H1 (cell line): ENCODE data around the gene IDUA. TPM values are rescaled to one million over a fixed set of nuclear protein-coding genes. Genes with fewer than 3 reads are reported as not detected.

ENCODE experiments used
- CTCF ChIA-PET: fragments of 300-600 bp; sonication (Branson Sonifier 250); formaldehyde crosslinking; loops from one replicate; lab custom pipeline; 2021; ENCODE audit not compliant: partially characterized antibody; lab: Charles Lee
- POLR2A ChIA-PET: fragments of 300-600 bp; sonication (Branson Sonifier 250); formaldehyde crosslinking; loops from one replicate; lab custom pipeline; 2021; ENCODE audit warnings: inconsistent platforms; ENCODE audit not compliant: partially characterized antibody; lab: Charles Lee
- DNase-seq, 2 experiments: peaks; one replicate each; pipeline versions ENCODE4 v3.0.0 to v3.0.0-alpha.2; 2010 to 2022; ENCODE audit warnings: low spot score in 2 of 2, low read depth in 1 of 2, mixed read lengths in 1 of 2
- FAIRE-seq: peaks from 2 replicates; lab custom pipeline; 2011; peaks lifted over from hg19 to GRCh38; lab: Jason Lieb, UNC
- H2AFZ ChIP-seq: 2 replicates; pipeline ENCODE4 v1.8.1; 2012; ENCODE audit warnings: low read length, inconsistent platforms
- H2AK5ac ChIP-seq: 2 replicates; pipeline ENCODE4 v1.6.1; 2013; ENCODE audit warnings: low read depth, low read length
- H2BK120ac ChIP-seq: replicated peaks from 2 replicates; pipeline ENCODE3; 2013; ENCODE audit warnings: low read depth, low read length, inconsistent platforms
- H2BK12ac ChIP-seq: 2 replicates; pipeline ENCODE4 v1.6.1; 2013; ENCODE audit warnings: low read depth, low read length
- H2BK15ac ChIP-seq: 2 replicates; pipeline ENCODE4 v1.6.1; 2013; ENCODE audit warnings: low read length
- H2BK20ac ChIP-seq: 2 replicates; pipeline ENCODE4 v1.6.1; 2013; ENCODE audit warnings: low read length
- H2BK5ac ChIP-seq: 2 replicates; pipeline ENCODE4 v1.6.1; 2013; ENCODE audit warnings: low read depth, low read length
- H3K14ac ChIP-seq: 2 replicates; pipeline ENCODE4 v1.6.1; 2013; ENCODE audit warnings: inconsistent platforms; ENCODE audit not compliant: insufficient read length
- H3K18ac ChIP-seq: 2 replicates; pipeline ENCODE4 v1.6.1; 2013; ENCODE audit warnings: low read length; ENCODE audit errors: extremely low read depth
- H3K23ac ChIP-seq: 2 replicates; pipeline ENCODE4 v1.6.1; 2013; ENCODE audit warnings: inconsistent platforms; ENCODE audit not compliant: insufficient read length
- H3K23me2 ChIP-seq: 2 replicates; pipeline ENCODE4 v1.6.1; 2013; ENCODE audit warnings: low read depth, low read length
- H3K27ac ChIP-seq: 2 replicates; pipeline ENCODE4 v1.6.1; 2011; ENCODE audit warnings: low read depth, low read length, inconsistent platforms
- H3K27me3 ChIP-seq, 4 experiments: replicated peaks in 1 of 4; 1 replicate in 1 of 4; 2 replicates in 3 of 4; pipeline versions ENCODE4 v1.6.1 to v1.8.1; 2011 to 2013; ENCODE audit warnings: low read length in 3 of 4, mild to moderate bottlenecking in 3 of 4, inconsistent platforms in 2 of 4, mixed read lengths in 2 of 4, moderate library complexity in 1 of 4; ENCODE audit not compliant: control insufficient read depth in 3 of 4, insufficient read depth in 3 of 4; ENCODE audit errors: extremely low read depth in 1 of 4
- H3K36me3 ChIP-seq, 4 experiments: 2 replicates each; pipeline versions ENCODE4 v1.6.1 to v1.8.1; 2011 to 2013; ENCODE audit warnings: mild to moderate bottlenecking in 4 of 4, low read length in 3 of 4, moderate library complexity in 2 of 4, control low read depth in 1 of 4, inconsistent platforms in 1 of 4; ENCODE audit not compliant: insufficient read depth in 4 of 4, control insufficient read depth in 2 of 4
- H3K4ac ChIP-seq: replicated peaks from 2 replicates; pipeline ENCODE3; 2013; ENCODE audit warnings: low read length, low read depth, mixed read lengths, inconsistent platforms; ENCODE audit not compliant: insufficient read length
- H3K4me1 ChIP-seq, 4 experiments: replicated peaks in 1 of 4; 1 replicate in 1 of 4; 2 replicates in 3 of 4; pipeline versions ENCODE4 v1.6.1 to v1.8.1; 2011 to 2013; ENCODE audit warnings: low read length in 3 of 4, inconsistent platforms in 2 of 4, mixed read lengths in 1 of 4; ENCODE audit not compliant: insufficient read depth in 4 of 4, control insufficient read depth in 3 of 4
- H3K4me2 ChIP-seq, 2 experiments: 2 replicates each; pipeline versions ENCODE4 v1.6.1 to v1.8.1; 2011 to 2013; ENCODE audit warnings: low read depth in 2 of 2, low read length in 2 of 2, control low read depth in 1 of 2, inconsistent platforms in 1 of 2, mild to moderate bottlenecking in 1 of 2; ENCODE audit not compliant: insufficient read depth in 1 of 2
- H3K4me3 ChIP-seq, 4 experiments: fragments of 200-600, 300-600 bp in 1 of 4; sonication (generic), shearing (Covaris generic), sonication (Bioruptor Twin) in 1 of 4; 2 replicates each; pipeline versions ENCODE4 v1.5.1 to v1.8.1; 2011 to 2016; ENCODE audit warnings: low read length in 4 of 4, low read depth in 3 of 4, control low read depth in 2 of 4, inconsistent platforms in 2 of 4, mild to moderate bottlenecking in 2 of 4, mixed read lengths in 1 of 4, moderate library complexity in 1 of 4; ENCODE audit not compliant: insufficient read depth in 2 of 4; ENCODE audit errors: extremely low read depth in 1 of 4
- H3K56ac ChIP-seq: replicated peaks from 2 replicates; pipeline ENCODE3; 2013; ENCODE audit warnings: low read depth, mild to moderate bottlenecking, mixed read lengths, low read length, inconsistent platforms; ENCODE audit not compliant: insufficient read length
- H3K79me1 ChIP-seq: 2 replicates; pipeline ENCODE4 v1.6.1; 2013; ENCODE audit warnings: low read depth, low read length, control low read depth
- H3K79me2 ChIP-seq, 2 experiments: 2 replicates each; pipeline versions ENCODE4 v1.6.1 to v1.8.1; 2012 to 2013; ENCODE audit warnings: low read length in 2 of 2, mild to moderate bottlenecking in 2 of 2, inconsistent platforms in 1 of 2; ENCODE audit not compliant: insufficient read depth in 2 of 2, control insufficient read depth in 1 of 2
- H3K9ac ChIP-seq, 4 experiments: replicated peaks in 1 of 4; 1 replicate in 1 of 4; 2 replicates in 3 of 4; pipeline versions ENCODE4 v1.6.1 to v1.8.1; 2011 to 2013; ENCODE audit warnings: low read depth in 3 of 4, low read length in 3 of 4, control low read depth in 2 of 4, mild to moderate bottlenecking in 2 of 4, moderate library complexity in 2 of 4, inconsistent platforms in 1 of 4; ENCODE audit errors: extremely low read depth in 1 of 4
- H3K9me3 ChIP-seq, 2 experiments: 2 replicates each; pipeline versions ENCODE4 v1.6.1 to v1.8.1; 2012 to 2013; ENCODE audit warnings: mild to moderate bottlenecking in 2 of 2, moderate library complexity in 2 of 2, control low read depth in 1 of 2, inconsistent platforms in 1 of 2, low read depth in 1 of 2, low read length in 1 of 2, mixed read lengths in 1 of 2; ENCODE audit not compliant: insufficient read depth in 2 of 2
- H4K20me1 ChIP-seq, 2 experiments: replicated peaks in 1 of 2; 2 replicates each; pipeline versions ENCODE3 to v1.8.1; 2011 to 2013; ENCODE audit warnings: inconsistent platforms in 2 of 2, low read length in 2 of 2, mild to moderate bottlenecking in 1 of 2; ENCODE audit not compliant: insufficient read depth in 2 of 2, control insufficient read depth in 1 of 2
- H4K5ac ChIP-seq: 2 replicates; pipeline ENCODE4 v1.6.1; 2013; ENCODE audit warnings: low read length, low read depth, mixed read lengths, inconsistent platforms; ENCODE audit not compliant: insufficient read length
- H4K8ac ChIP-seq: 2 replicates; pipeline ENCODE4 v1.8.0; 2013; ENCODE audit warnings: mild to moderate bottlenecking, moderate library complexity, low read length, inconsistent platforms; ENCODE audit not compliant: insufficient read depth; ENCODE audit errors: extremely low read depth
- H4K91ac ChIP-seq: replicated peaks from 2 replicates; pipeline ENCODE3; 2013; ENCODE audit warnings: low read length, mixed read lengths, inconsistent platforms; ENCODE audit not compliant: insufficient read length
- SIX5 ChIP-seq: IDR thresholded peaks from 2 replicates; pipeline ENCODE4 v1.6.1; 2011; ENCODE audit warnings: mild to moderate bottlenecking, low read depth, low read length
- TCF12 ChIP-seq: IDR thresholded peaks from 2 replicates; pipeline ENCODE4 v1.6.1; 2011; ENCODE audit warnings: low read depth, mild to moderate bottlenecking, low read length
- WGBS, 2 experiments: shearing (Covaris generic) in 1 of 2; methylation state at CpG; one replicate each; pipeline versions ENCODE4 v1.1.6 to v1.1.7; 2013 to 2015; ENCODE audit warnings: low lambda C conversion rate in 2 of 2, mixed read lengths in 2 of 2, inconsistent platforms in 1 of 2, low coverage in 1 of 2, missing lambda C conversion rate in 1 of 2; ENCODE audit not compliant: insufficient replicate concordance in 2 of 2, insufficient coverage in 1 of 2, insufficient read length in 1 of 2; ENCODE audit errors: extremely low coverage in 1 of 2, missing lambda C conversion rate in 1 of 2; 5-methylcytosine and 5-hydroxymethylcytosine counted together
- polyA plus RNA-seq, 7 experiments: library from polyadenylated mRNA; depleted of rRNA in 3 of 7; stranded (reverse) in 5 of 7; unstranded in 2 of 7; fragments of >200 nt in 5 of 7; fragments of 200-250 nt in 2 of 7; gene quantifications; 1 replicate in 5 of 7; 2 replicates in 1 of 7; 4 replicates in 1 of 7; pipeline versions ENCODE4 v1.2.1 to v1.2.3, GENCODE V29; 2011 to 2013; ENCODE audit warnings: missing spikeins in 2 of 7, mixed read lengths in 2 of 7
- total RNA-seq: library from RNA; stranded (reverse); fragmentation: NEBNext Ultra II Directional; extraction: Animal tissue kit (Norgen Biotek cat#: 25700); gene quantifications from 2 replicates; pipeline ENCODE4 v1.2.1, GENCODE V29; 2021

The IDUA gene
- total and polyA plus RNA-seq, 2 of the 8 experiments (the other 6 are each of a cell fraction or from before 2014, with no cell fraction given), result 2.8 to 4.8 TPM

DNA sequence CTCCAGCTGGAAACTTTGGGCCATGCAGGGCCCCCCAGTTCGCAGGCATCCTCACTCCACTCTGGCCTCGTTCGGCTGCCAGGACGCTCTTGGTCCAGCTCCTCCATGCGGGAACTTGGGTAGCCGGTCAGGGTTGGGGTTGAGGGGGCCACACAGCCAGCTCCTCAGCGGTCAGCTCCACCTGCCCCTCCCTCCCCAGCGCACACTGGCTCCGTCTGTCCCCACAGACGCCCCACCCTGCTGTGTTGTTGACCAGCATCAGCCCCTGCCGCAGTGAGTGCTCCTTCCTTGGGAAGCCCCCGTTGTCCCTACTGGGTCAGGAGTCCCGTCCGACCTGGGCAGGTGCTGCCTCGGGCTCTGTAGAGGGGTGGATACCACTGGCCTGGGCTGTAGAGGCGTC is 30.4 kb downstream of the IDUA start:
- peaks cover 0 to 6% (median 3%) of the 10 kb centered on the region in 4 experiments; a peak in 3 of 7 replicates for H3K27me3 ChIP-seq
- H3K14ac ChIP-seq, result no peak overlapping the region
- H2AFZ ChIP-seq, result no peak overlapping the region
- no peak overlapping the region for H2BK5ac ChIP-seq
- ChIA-PET POLR2A (interaction anchor here (1.1 to 2.0 kb wide), 2 partner anchors 16 to 96 kb away, joined by 5 to 7 read pairs; partner anchors contain the start of gene RNF212), CTCF (no interaction called here)
- H3K4me1 ChIP-seq, result peaks cover 0 to 4% (median 2%) of the 10 kb centered on the region in 4 experiments; a peak in 4 of 7 replicates
- H3K23me2 ChIP-seq, result peaks cover 1% of the 10 kb centered on the region; the same call in 1 of the 2 replicates
- H3K56ac ChIP-seq, result no peak overlapping the region
- 86% methylated on average over 15 of the region's 16 CpGs; no CpG with 5 or more reads in 1 of the 2 experiments for WGBS, 2 experiments
- no peaks in the 10 kb centered on the region for H3K79me2 ChIP-seq
- DNase-seq (no peak), FAIRE-seq (no peak)
- H3K4me3 ChIP-seq, result no peak overlapping the region
- no peak overlapping the region for H3K23ac ChIP-seq
- no peaks in the 10 kb centered on the region for H3K9me3 ChIP-seq
- H4K20me1 ChIP-seq, result peaks cover 5 to 19% of the 10 kb centered on the region in 2 experiments
- H2BK15ac ChIP-seq, result no peak overlapping the region
- no peak overlapping the region for H3K4ac ChIP-seq
- no peak overlapping the region for H2AK5ac ChIP-seq
- H3K18ac ChIP-seq, result no peak overlapping the region
- peaks cover 6% of the 10 kb centered on the region for H3K79me1 ChIP-seq
- H2BK120ac ChIP-seq, result no peak overlapping the region
- H3K9ac ChIP-seq, result no peak overlapping the region
- no peak overlapping the region for H3K4me2 ChIP-seq
- no peak overlapping the region for H3K27ac ChIP-seq
- H4K8ac ChIP-seq, result peak overlapping the region; percentile 35; the same call in 1 of the 2 replicates
- H2BK12ac ChIP-seq, result no peak overlapping the region
- H4K91ac ChIP-seq, result no peak overlapping the region
- H2BK20ac ChIP-seq, result no peak overlapping the region
- H4K5ac ChIP-seq, result no peak overlapping the region
- H3K36me3 ChIP-seq, result no peaks in the 10 kb centered on the region
- TF ChIP-seq SIX5 (no peak), TCF12 (no peak)
